Fibroblast of lung (primary cell): ENCODE measurements around the gene DPP6. TPM values are rescaled to one million over a fixed set of nuclear protein-coding genes. Genes with fewer than 3 reads are reported as not detected.

ENCODE experiments used
- DNase-seq, 2 donors: peaks; one replicate each; pipeline versions ENCODE4 v3.0.0 to v3.0.0-alpha.2; 2010; ENCODE audit warnings: low read depth in 2 of 2
- H2AFZ ChIP-seq: 2 replicates; pipeline ENCODE4 v1.5.1; 2012; ENCODE audit warnings: low read length, control low read depth, inconsistent platforms
- H3K27ac ChIP-seq: 2 replicates; pipeline ENCODE4 v1.5.1; 2011; ENCODE audit warnings: low read length, control low read depth; ENCODE audit not compliant: insufficient read depth
- H3K27me3 ChIP-seq: 2 replicates; pipeline ENCODE4 v1.5.1; 2011; ENCODE audit warnings: mild to moderate bottlenecking, low read length; ENCODE audit not compliant: control insufficient read depth, insufficient read depth
- H3K36me3 ChIP-seq: 2 replicates; pipeline ENCODE4 v1.5.1; 2011; ENCODE audit warnings: low read length; ENCODE audit not compliant: control insufficient read depth, insufficient read depth
- H3K4me1 ChIP-seq: 2 replicates; pipeline ENCODE4 v1.5.1; 2011; ENCODE audit warnings: low read length; ENCODE audit not compliant: control insufficient read depth, insufficient read depth; ENCODE audit errors: extremely low read depth
- H3K4me2 ChIP-seq: 2 replicates; pipeline ENCODE4 v1.5.1; 2011; ENCODE audit warnings: low read length, control low read depth; ENCODE audit not compliant: insufficient read depth; ENCODE audit errors: extremely low read depth
- H3K4me3 ChIP-seq, 4 experiments: fragments of 200-600 bp in 1 of 4; sonication (generic) in 1 of 4; replicated peaks in 1 of 4; 2 replicates each; pipeline ENCODE4 v1.5.1; 2011 to 2016; ENCODE audit warnings: low read length in 4 of 4, low read depth in 3 of 4, mild to moderate bottlenecking in 3 of 4, control low read depth in 2 of 4, inconsistent platforms in 1 of 4, mixed read lengths in 1 of 4; ENCODE audit not compliant: insufficient read depth in 1 of 4; ENCODE audit errors: control extremely low read depth in 1 of 4
- H3K79me2 ChIP-seq: 2 replicates; pipeline ENCODE4 v1.5.1; 2012; ENCODE audit warnings: mild to moderate bottlenecking, low read length, inconsistent platforms; ENCODE audit not compliant: control insufficient read depth, insufficient read depth
- H3K9ac ChIP-seq: 2 replicates; pipeline ENCODE4 v1.5.1; 2011; ENCODE audit warnings: mild to moderate bottlenecking, low read length, control low read depth; ENCODE audit not compliant: insufficient read depth
- H3K9me3 ChIP-seq: 2 replicates; pipeline ENCODE4 v1.5.1; 2012; ENCODE audit warnings: low read depth, low read length; ENCODE audit not compliant: control insufficient read depth, insufficient read depth
- H4K20me1 ChIP-seq: 2 replicates; pipeline ENCODE4 v1.5.1; 2011; ENCODE audit warnings: low read length; ENCODE audit not compliant: control insufficient read depth, insufficient read depth; ENCODE audit errors: extremely low read depth
- EZH2 ChIP-seq: IDR thresholded peaks from 2 replicates; pipeline ENCODE4 v1.5.1; 2012; ENCODE audit warnings: low read length, control low read depth, mild to moderate bottlenecking; ENCODE audit errors: missing control alignments
- polyA plus RNA-seq, 2 donors: library from polyadenylated mRNA; depleted of rRNA in 1 of 2; stranded (reverse) in 1 of 2; unstranded in 1 of 2; fragments of >200 nt; gene quantifications; 2 replicates each; pipeline ENCODE4 v1.2.1, GENCODE V29; 2011 to 2012; ENCODE audit warnings: missing spikeins in 1 of 2
- total RNA-seq: library from RNA; depleted of rRNA; stranded (reverse); fragments of >200 nt; gene quantifications from 2 replicates; pipeline ENCODE4 v1.2.1, GENCODE V29; 2014
- TF ChIP-seq, protein P1 (sequence below), 2 donors: IDR thresholded peaks in 1 of 2; conservative IDR thresholded peaks in 1 of 2; 1 replicate in 1 of 2; 2 replicates in 1 of 2; pipeline ENCODE4 v1.5.1; 2011 to 2012; ENCODE audit warnings: low read length in 2 of 2, control low read depth in 1 of 2, inconsistent platforms in 1 of 2, low read depth in 1 of 2, mild to moderate bottlenecking in 1 of 2

DPP6 gene
- total and polyA plus RNA-seq, 2 donors (not counting 1 experiment from before 2014, with no cell fraction given), result not detected

GRCh38 chr7:154627646-154628290 is 575.6 kb downstream of the DPP6 start:
- peak in 1 of 2 donors; percentile 97 for DNase-seq
- no peaks in the 10 kb centered on the region for H3K36me3 ChIP-seq
- no peaks in the 10 kb centered on the region for H4K20me1 ChIP-seq
- H3K4me1 ChIP-seq, result no peaks in the 10 kb centered on the region
- H3K4me2 ChIP-seq, result no peak overlapping the region
- H3K9me3 ChIP-seq, result no peaks in the 10 kb centered on the region
- no peak overlapping the region for H3K9ac ChIP-seq
- H2AFZ ChIP-seq, result no peak overlapping the region
- no peaks in the 10 kb centered on the region for H3K79me2 ChIP-seq
- H3K27ac ChIP-seq, result no peak overlapping the region
- H3K4me3 ChIP-seq, result no peak overlapping the region
- no peaks in the 10 kb centered on the region for H3K27me3 ChIP-seq
- TF ChIP-seq, protein P1, sequence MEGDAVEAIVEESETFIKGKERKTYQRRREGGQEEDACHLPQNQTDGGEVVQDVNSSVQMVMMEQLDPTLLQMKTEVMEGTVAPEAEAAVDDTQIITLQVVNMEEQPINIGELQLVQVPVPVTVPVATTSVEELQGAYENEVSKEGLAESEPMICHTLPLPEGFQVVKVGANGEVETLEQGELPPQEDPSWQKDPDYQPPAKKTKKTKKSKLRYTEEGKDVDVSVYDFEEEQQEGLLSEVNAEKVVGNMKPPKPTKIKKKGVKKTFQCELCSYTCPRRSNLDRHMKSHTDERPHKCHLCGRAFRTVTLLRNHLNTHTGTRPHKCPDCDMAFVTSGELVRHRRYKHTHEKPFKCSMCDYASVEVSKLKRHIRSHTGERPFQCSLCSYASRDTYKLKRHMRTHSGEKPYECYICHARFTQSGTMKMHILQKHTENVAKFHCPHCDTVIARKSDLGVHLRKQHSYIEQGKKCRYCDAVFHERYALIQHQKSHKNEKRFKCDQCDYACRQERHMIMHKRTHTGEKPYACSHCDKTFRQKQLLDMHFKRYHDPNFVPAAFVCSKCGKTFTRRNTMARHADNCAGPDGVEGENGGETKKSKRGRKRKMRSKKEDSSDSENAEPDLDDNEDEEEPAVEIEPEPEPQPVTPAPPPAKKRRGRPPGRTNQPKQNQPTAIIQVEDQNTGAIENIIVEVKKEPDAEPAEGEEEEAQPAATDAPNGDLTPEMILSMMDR (conservative IDR thresholded peaks at IDR 0.05 in 1 of 2, IDR thresholded peaks at IDR 0.05 in 1 of 2; ENCODE audit: low read depth in 1 of 2, low read length in 2 of 2), result no peak
- no peak for TF ChIP-seq EZH2

- Histone ChIP-seq H3K4me2 (no peak overlapping the region), H3K9me3 (no peaks in the 10 kb centered on the region), H2AFZ (no peak overlapping the region), H3K79me2 (no peaks in the 10 kb centered on the region), H3K4me1 (no peaks in the 10 kb centered on the region), H3K9ac (no peak overlapping the region), H3K4me3 (no peak overlapping the region), H4K20me1 (no peaks in the 10 kb centered on the region), H3K27me3 (no peaks in the 10 kb centered on the region), H3K36me3 (no peaks in the 10 kb centered on the region), H3K27ac (no peak overlapping the region)
- TF ChIP-seq, protein P1 (conservative IDR thresholded peaks at IDR 0.05 in 1 of 2, IDR thresholded peaks at IDR 0.05 in 1 of 2; ENCODE audit: low read depth in 1 of 2, low read length in 2 of 2), result no peak
- TF ChIP-seq EZH2, result no peak
- no peak for DNase-seq
Observed at GRCh38 chr7:154628556-154628955, 576.4 kb downstream of the DPP6 start.

DNA sequence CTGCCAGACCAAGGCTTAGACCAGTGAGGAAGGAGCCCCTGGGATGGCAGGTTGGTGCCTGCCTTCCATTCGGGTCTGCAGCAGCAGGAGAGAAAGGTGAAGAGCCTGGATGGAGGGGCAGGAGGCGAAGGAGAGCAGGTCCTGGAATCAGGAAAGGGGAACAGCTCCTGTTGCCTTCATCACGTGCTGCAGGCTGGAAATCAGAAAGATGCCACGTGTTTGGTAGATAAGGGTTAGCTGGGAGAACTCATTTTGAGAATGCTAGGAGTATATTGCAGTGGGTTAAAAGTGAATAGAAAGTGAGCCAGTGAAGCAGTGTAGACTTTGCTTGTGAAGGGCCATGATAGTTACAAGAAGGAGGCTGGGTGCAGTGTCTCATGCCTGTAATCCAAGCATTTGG is 579.0 kb downstream of the DPP6 start:
- no peaks in the 10 kb centered on the region for H3K27me3 ChIP-seq
- TF ChIP-seq EZH2, result no peak
- TF ChIP-seq, protein P1 (conservative IDR thresholded peaks at IDR 0.05 in 1 of 2, IDR thresholded peaks at IDR 0.05 in 1 of 2; ENCODE audit: low read depth in 1 of 2, low read length in 2 of 2), result no peak
- H3K4me3 ChIP-seq, result no peak overlapping the region
- DNase-seq, result no peak
- no peak overlapping the region for H2AFZ ChIP-seq
- no peaks in the 10 kb centered on the region for H3K36me3 ChIP-seq
- H3K4me1 ChIP-seq, result no peaks in the 10 kb centered on the region
- H3K9ac ChIP-seq, result no peak overlapping the region
- no peaks in the 10 kb centered on the region for H3K79me2 ChIP-seq
- no peak overlapping the region for H3K27ac ChIP-seq
- H4K20me1 ChIP-seq, result no peaks in the 10 kb centered on the region
- H3K9me3 ChIP-seq, result no peaks in the 10 kb centered on the region
- no peak overlapping the region for H3K4me2 ChIP-seq
